ENCODE measurements around the gene CEP76.
A peak's percentile ranks its signal among the peaks of the same experiment; 100 is the strongest.

The CEP76 gene

GRCh38 chr18:12686100-12686499 is 16.4 kb downstream of the CEP76 start:
- ATAC-seq (ENCODE audit: insufficient read depth, low read depth) (peak; percentile 73), DNase-seq (no peak)
- H3K9ac ChIP-seq (ENCODE audit: low read depth, low read length): no peak overlapping the region
- H3K9me3 ChIP-seq (ENCODE audit: insufficient read depth, low read length, severe bottlenecking): no peaks in the 10 kb centered on the region
- TF ChIP-seq EZH2 (IDR thresholded peaks at IDR 0.05; ENCODE audit: borderline replicate concordance, low read depth, low read length, severe bottlenecking) (no peak), CTCF (IDR thresholded peaks at IDR 0.05; ENCODE audit: borderline replicate concordance, extremely low read depth, low read length, poor library complexity, severe bottlenecking) (peak; percentile 35)
- no peaks in the 10 kb centered on the region for H3K79me2 ChIP-seq (ENCODE audit: insufficient read depth, low read length)
- H3K36me3 ChIP-seq (ENCODE audit: insufficient read depth, low read length): peaks cover 49% of the 10 kb centered on the region
- no peak overlapping the region for H2AFZ ChIP-seq (ENCODE audit: low read depth, low read length)
- no peak overlapping the region for H3K27ac ChIP-seq (ENCODE audit: low read length)
- no peak overlapping the region for H3K4me2 ChIP-seq (ENCODE audit: insufficient read depth, low read length)
- H4K20me1 ChIP-seq (ENCODE audit: insufficient read depth, low read length): no peaks in the 10 kb centered on the region
- no peaks in the 10 kb centered on the region for H3K27me3 ChIP-seq (ENCODE audit: insufficient read depth, low read length, poor library complexity)
- no peaks in the 10 kb centered on the region for H3K4me1 ChIP-seq (ENCODE audit: insufficient read depth, low read length)
- no peak overlapping the region for H3K4me3 ChIP-seq (ENCODE audit: low read depth in 1 of 2, low read length in 2 of 2)

- peak; percentile 41 for DNase-seq
- no peak overlapping the region for H3K4me3 ChIP-seq (ENCODE audit: low read depth in 1 of 2, low read length in 2 of 2)
- peak overlapping the region; percentile 33; the same call in 1 of the 2 replicates for H3K4me2 ChIP-seq (ENCODE audit: insufficient read depth, low read length)
These were observed 23.2 kb downstream of the CEP76 start for GRCh38 chr18:12679183-12679786.

GRCh38 chr18:12668041-12668440 is 34.5 kb downstream of the CEP76 start:
- Histone ChIP-seq H3K79me2 (ENCODE audit: insufficient read depth, low read length) (no peaks in the 10 kb centered on the region), H3K4me1 (ENCODE audit: insufficient read depth, low read length) (no peaks in the 10 kb centered on the region), H3K9me3 (ENCODE audit: insufficient read depth, low read length, severe bottlenecking) (no peaks in the 10 kb centered on the region), H4K20me1 (ENCODE audit: insufficient read depth, low read length) (no peaks in the 10 kb centered on the region), H3K36me3 (ENCODE audit: insufficient read depth, low read length) (peaks cover 10% of the 10 kb centered on the region; the same call in 1 of the 2 replicates), H3K27me3 (ENCODE audit: insufficient read depth, low read length, poor library complexity) (no peaks in the 10 kb centered on the region), H2AFZ (ENCODE audit: low read depth, low read length) (no peak overlapping the region), H3K4me3 (ENCODE audit: low read depth in 1 of 2, low read length in 2 of 2) (no peak overlapping the region), H3K4me2 (ENCODE audit: insufficient read depth, low read length) (no peak overlapping the region), H3K9ac (ENCODE audit: low read depth, low read length) (no peak overlapping the region), H3K27ac (ENCODE audit: low read length) (no peak overlapping the region)
- TF ChIP-seq EZH2 (IDR thresholded peaks at IDR 0.05; ENCODE audit: borderline replicate concordance, low read depth, low read length, severe bottlenecking) (no peak), CTCF (IDR thresholded peaks at IDR 0.05; ENCODE audit: borderline replicate concordance, extremely low read depth, low read length, poor library complexity, severe bottlenecking) (no peak)
- DNase-seq (no peak), ATAC-seq (ENCODE audit: insufficient read depth, low read depth) (no peak)

More at GRCh38 chr18:12679183-12679786, 23.2 kb downstream of the CEP76 start:
- H3K36me3 ChIP-seq (ENCODE audit: insufficient read depth, low read length): peaks cover 67% of the 10 kb centered on the region
- H3K27me3 ChIP-seq (ENCODE audit: insufficient read depth, low read length, poor library complexity): no peaks in the 10 kb centered on the region
- peaks cover 10% of the 10 kb centered on the region for H3K4me1 ChIP-seq (ENCODE audit: insufficient read depth, low read length)
- no peaks in the 10 kb centered on the region for H3K79me2 ChIP-seq (ENCODE audit: insufficient read depth, low read length)
- peak; percentile 71 for ATAC-seq (ENCODE audit: insufficient read depth, low read depth)
- 0 out of 2 replicates have a peak overlapping the region, but pooled peaks have one; percentile 3 for H3K9ac ChIP-seq (ENCODE audit: low read depth, low read length)
- TF ChIP-seq CTCF (IDR thresholded peaks at IDR 0.05; ENCODE audit: borderline replicate concordance, extremely low read depth, low read length, poor library complexity, severe bottlenecking) (no peak), EZH2 (IDR thresholded peaks at IDR 0.05; ENCODE audit: borderline replicate concordance, low read depth, low read length, severe bottlenecking) (no peak)
- H2AFZ ChIP-seq (ENCODE audit: low read depth, low read length): peak overlapping the region; percentile 50; the same call in 1 of the 2 replicates
- H3K9me3 ChIP-seq (ENCODE audit: insufficient read depth, low read length, severe bottlenecking): no peaks in the 10 kb centered on the region
- H4K20me1 ChIP-seq (ENCODE audit: insufficient read depth, low read length): no peaks in the 10 kb centered on the region
- H3K27ac ChIP-seq (ENCODE audit: low read length): peak overlapping the region; percentile 54

All from DND-41 (cell line).